Measurements from ENCODE around the gene UBE2F. TPM values are rescaled to one million over a fixed set of nuclear protein-coding genes. Genes with fewer than 3 reads are reported as not detected.

UBE2F gene
- polyA plus RNA-seq, 3 donors = 51.1 to 120 (median 117) TPM

GRCh38 chr2:238091436-238092060 is 124.7 kb downstream of the UBE2F start:
- no peak overlapping the region for H3K4me3 Mint-ChIP-seq
- peaks cover 17 to 19% of the 10 kb centered on the region in 2 donors for H3K36me3 Mint-ChIP-seq
- no peaks in the 10 kb centered on the region for H3K36me3 ChIP-seq (replicated peaks in 1 of 2; ENCODE audit: control insufficient read depth in 1 of 2, insufficient read depth in 2 of 2, low read length in 2 of 2)
- H3K9ac ChIP-seq (ENCODE audit: insufficient read depth, low read length, poor library complexity, severe bottlenecking) = no peak overlapping the region
- peaks cover 16% of the 10 kb centered on the region in 2 donors for H3K4me1 ChIP-seq (ENCODE audit: control insufficient read depth in 1 of 2, insufficient read depth in 2 of 2, low read length in 2 of 2)
- peaks cover 13% of the 10 kb centered on the region for H3K4me1 Mint-ChIP-seq
- no peak overlapping the region for H3K4me2 ChIP-seq (replicated peaks; ENCODE audit: extremely low read depth, low read length, poor library complexity, severe bottlenecking)
- no peak overlapping the region for H2AFZ ChIP-seq (ENCODE audit: insufficient read depth, low read depth, low read length, poor library complexity, severe bottlenecking)
- DNase-seq = no peak
- TF ChIP-seq, protein P1, sequence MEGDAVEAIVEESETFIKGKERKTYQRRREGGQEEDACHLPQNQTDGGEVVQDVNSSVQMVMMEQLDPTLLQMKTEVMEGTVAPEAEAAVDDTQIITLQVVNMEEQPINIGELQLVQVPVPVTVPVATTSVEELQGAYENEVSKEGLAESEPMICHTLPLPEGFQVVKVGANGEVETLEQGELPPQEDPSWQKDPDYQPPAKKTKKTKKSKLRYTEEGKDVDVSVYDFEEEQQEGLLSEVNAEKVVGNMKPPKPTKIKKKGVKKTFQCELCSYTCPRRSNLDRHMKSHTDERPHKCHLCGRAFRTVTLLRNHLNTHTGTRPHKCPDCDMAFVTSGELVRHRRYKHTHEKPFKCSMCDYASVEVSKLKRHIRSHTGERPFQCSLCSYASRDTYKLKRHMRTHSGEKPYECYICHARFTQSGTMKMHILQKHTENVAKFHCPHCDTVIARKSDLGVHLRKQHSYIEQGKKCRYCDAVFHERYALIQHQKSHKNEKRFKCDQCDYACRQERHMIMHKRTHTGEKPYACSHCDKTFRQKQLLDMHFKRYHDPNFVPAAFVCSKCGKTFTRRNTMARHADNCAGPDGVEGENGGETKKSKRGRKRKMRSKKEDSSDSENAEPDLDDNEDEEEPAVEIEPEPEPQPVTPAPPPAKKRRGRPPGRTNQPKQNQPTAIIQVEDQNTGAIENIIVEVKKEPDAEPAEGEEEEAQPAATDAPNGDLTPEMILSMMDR (IDR thresholded peaks at IDR 0.05) = no peak
- H3K9me3 ChIP-seq (replicated peaks in 1 of 2; ENCODE audit: control insufficient read depth in 1 of 2, insufficient read depth in 1 of 2, low read length in 2 of 2) = no peaks in the 10 kb centered on the region
- intact Hi-C loops (cut with micrococcal nuclease) = no loop called here
- no peaks in the 10 kb centered on the region for H4K20me1 ChIP-seq (ENCODE audit: insufficient read depth, low read length)
- H3K9me3 Mint-ChIP-seq = no peaks in the 10 kb centered on the region
- H3K79me2 ChIP-seq (ENCODE audit: insufficient read depth, low read length) = no peaks in the 10 kb centered on the region
- H3K4me3 ChIP-seq (replicated peaks in 1 of 3; ENCODE audit: low read depth in 2 of 3, low read length in 3 of 3) = no peak overlapping the region
- no peak overlapping the region for H3K27ac ChIP-seq (ENCODE audit: low read depth in 1 of 2, low read length in 2 of 2)
- H3K27ac Mint-ChIP-seq = peak overlapping the region in 1 of 7 donors; percentile 7
- H3K27me3 ChIP-seq (ENCODE audit: control insufficient read depth in 2 of 2, insufficient read depth in 2 of 2, low read length in 2 of 2) = no peaks in the 10 kb centered on the region
- 98% methylated on average over 11 of the region's 16 CpGs for WGBS (ENCODE audit: insufficient coverage)
- peaks cover 0 to 3% (median 2%) of the 10 kb centered on the region in 3 donors for H3K27me3 Mint-ChIP-seq (ENCODE audit: low read depth in 3 of 3)

Small RNA genes lying within 50 kb of the gene (small RNA-seq; reads per million reads assigned to genes)
- gene RNU6-1333P (ENCODE audit: insufficient read length, low read depth) = not detected

Other genes with a start within 250 kb of the UBE2F start
- 1 to 10 TPM in 1 of 3 donors, under 1 TPM in 1, not detected in 1; 0.07 to 1.5 TPM for gene RBM44, start 168.2 kb upstream of the UBE2F start, polyA plus RNA-seq
- gene RAMP1, start 107.4 kb upstream of the UBE2F start, polyA plus RNA-seq = not detected
- 10 to 100 TPM in 2 of 3 donors, 1 to 10 TPM in 1; 9.5 to 10.6 (median 10.3) TPM for gene SCLY, start 94.0 kb downstream of the UBE2F start, polyA plus RNA-seq
- not detected for gene ESPNL, start 133.3 kb downstream of the UBE2F start, polyA plus RNA-seq
- gene KLHL30, start 171.7 kb downstream of the UBE2F start, polyA plus RNA-seq = under 1 TPM in 2 of 3 donors, not detected in 1; 0.01 to 0.14 TPM
- gene ERFE, start 192.0 kb downstream of the UBE2F start, polyA plus RNA-seq = not detected
- gene ILKAP, start 236.7 kb downstream of the UBE2F start, polyA plus RNA-seq = 10 to 100 TPM; 23.2 to 44.2 (median 29.3) TPM